Tibial nerve (tissue), 4 donors: ENCODE results near the gene PLS1.

Experiments
- EP300 ChIP-seq, 2 donors: sonication (generic); formaldehyde crosslinking; IDR thresholded peaks; one replicate each; pipeline ENCODE4 v1.6.1; 2017; ENCODE audit warnings: antibody characterized with exemption in 2 of 2, mild to moderate bottlenecking in 1 of 2
- POLR2A ChIP-seq, 2 donors: fragments of 450-650 bp; IDR thresholded peaks; one replicate each; pipeline ENCODE4 v1.6.1; 2017; ENCODE audit warnings: antibody characterized with exemption in 2 of 2, mild to moderate bottlenecking in 2 of 2, moderate library complexity in 2 of 2
- TF ChIP-seq, protein P1 (sequence below), 5 experiments: fragments of 200-600 bp in 3 of 5; fragments of 450-650 bp in 2 of 5; sonication (generic) in 3 of 5; IDR thresholded peaks; one replicate each; pipeline ENCODE4 v1.5.1; 2016 to 2019; ENCODE audit warnings: antibody characterized with exemption in 5 of 5, mild to moderate bottlenecking in 3 of 5, moderate library complexity in 2 of 5

DNA sequence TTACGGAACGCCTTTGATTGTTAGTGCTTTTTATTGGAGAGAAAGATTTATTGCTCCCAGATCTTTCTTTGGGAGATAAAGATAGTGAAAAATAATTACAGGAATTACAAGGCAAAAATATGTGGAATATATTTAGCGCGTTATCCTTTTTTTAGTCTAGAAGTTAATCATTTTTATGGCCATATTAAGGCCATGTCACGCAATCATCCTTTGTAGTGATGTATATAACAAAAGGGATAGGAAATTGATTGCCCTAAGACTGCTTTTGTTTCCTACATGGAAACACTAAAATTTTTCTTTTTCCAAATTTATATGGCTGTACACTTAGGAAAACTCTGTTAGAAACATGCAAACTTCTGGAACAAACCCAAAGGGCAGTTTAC is 129.2 kb downstream of the PLS1 start:
- TF ChIP-seq POLR2A (IDR thresholded peaks at IDR 0.05) (no peak), EP300 (IDR thresholded peaks at IDR 0.05) (no peak)
- TF ChIP-seq, protein P1, sequence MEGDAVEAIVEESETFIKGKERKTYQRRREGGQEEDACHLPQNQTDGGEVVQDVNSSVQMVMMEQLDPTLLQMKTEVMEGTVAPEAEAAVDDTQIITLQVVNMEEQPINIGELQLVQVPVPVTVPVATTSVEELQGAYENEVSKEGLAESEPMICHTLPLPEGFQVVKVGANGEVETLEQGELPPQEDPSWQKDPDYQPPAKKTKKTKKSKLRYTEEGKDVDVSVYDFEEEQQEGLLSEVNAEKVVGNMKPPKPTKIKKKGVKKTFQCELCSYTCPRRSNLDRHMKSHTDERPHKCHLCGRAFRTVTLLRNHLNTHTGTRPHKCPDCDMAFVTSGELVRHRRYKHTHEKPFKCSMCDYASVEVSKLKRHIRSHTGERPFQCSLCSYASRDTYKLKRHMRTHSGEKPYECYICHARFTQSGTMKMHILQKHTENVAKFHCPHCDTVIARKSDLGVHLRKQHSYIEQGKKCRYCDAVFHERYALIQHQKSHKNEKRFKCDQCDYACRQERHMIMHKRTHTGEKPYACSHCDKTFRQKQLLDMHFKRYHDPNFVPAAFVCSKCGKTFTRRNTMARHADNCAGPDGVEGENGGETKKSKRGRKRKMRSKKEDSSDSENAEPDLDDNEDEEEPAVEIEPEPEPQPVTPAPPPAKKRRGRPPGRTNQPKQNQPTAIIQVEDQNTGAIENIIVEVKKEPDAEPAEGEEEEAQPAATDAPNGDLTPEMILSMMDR (IDR thresholded peaks at IDR 0.05) = no peak
